Natural killer cell (primary cell): ENCODE data around the gene ZNF473. TPM values are rescaled to one million over a fixed set of nuclear protein-coding genes. Genes with fewer than 3 reads are reported as not detected.
"Not testable (repeated sequence)": the region's sequence is repeated elsewhere in the genome, so short reads cannot be mapped to it uniquely, and the experiment has no call there.

Experiments used
- ATAC-seq, 3 donors: fragments of 150-1000 bp in 2 of 3; fragments of 200-7000 bp in 1 of 3; cut with Tn5 transposase; 1 replicate in 1 of 3; 2 replicates in 2 of 3; pipeline ENCODE4 v1.10.0; 2021; ENCODE audit warnings: mild to moderate bottlenecking in 2 of 3, moderate library complexity in 2 of 3
- DNase-seq, 2 donors: peaks; one replicate each; pipeline versions ENCODE4 v3.0.0 to v3.0.0-alpha.2; 2013 to 2021; ENCODE audit warnings: mixed read lengths in 1 of 2
- H3K27ac ChIP-seq: one replicate; pipeline ENCODE4 v1.5.1; 2013; ENCODE audit warnings: mild to moderate bottlenecking, low read length
- H3K27me3 ChIP-seq: one replicate; pipeline ENCODE4 v1.6.1; 2013; ENCODE audit warnings: low read length; ENCODE audit not compliant: control insufficient read depth, insufficient read depth
- H3K36me3 ChIP-seq: one replicate; pipeline ENCODE4 v1.6.1; 2013; ENCODE audit warnings: low read length; ENCODE audit not compliant: control insufficient read depth, insufficient read depth
- H3K4me1 ChIP-seq: one replicate; pipeline ENCODE4 v1.6.1; 2013; ENCODE audit warnings: low read length; ENCODE audit not compliant: control insufficient read depth, insufficient read depth
- H3K4me3 ChIP-seq: one replicate; pipeline ENCODE4 v1.5.1; 2013; ENCODE audit warnings: low read length
- H3K9me3 ChIP-seq: one replicate; pipeline ENCODE4 v1.6.1; 2013; ENCODE audit warnings: low read length; ENCODE audit not compliant: control insufficient read depth, insufficient read depth
- H3K27ac Mint-ChIP-seq, 2 donors: one replicate each; pipeline ENCODE4 v1.8.0; 2022; ENCODE audit warnings: mild to moderate bottlenecking in 2 of 2, mixed read lengths in 2 of 2, moderate library complexity in 1 of 2
- H3K27me3 Mint-ChIP-seq, 2 donors: one replicate each; pipeline ENCODE4 v1.8.0; 2022; ENCODE audit warnings: low read depth in 2 of 2, mixed read lengths in 2 of 2
- H3K36me3 Mint-ChIP-seq: one replicate; pipeline ENCODE4 v1.8.0; 2022; ENCODE audit warnings: mixed read lengths
- H3K4me1 Mint-ChIP-seq, 2 donors: one replicate each; pipeline ENCODE4 v1.8.0; 2022; ENCODE audit warnings: mixed read lengths in 2 of 2
- H3K4me3 Mint-ChIP-seq: one replicate; pipeline ENCODE4 v1.8.0; 2022; ENCODE audit warnings: mild to moderate bottlenecking, moderate library complexity, mixed read lengths
- H3K9me3 Mint-ChIP-seq, 2 donors: one replicate each; pipeline ENCODE4 v1.8.0; 2022; ENCODE audit warnings: mixed read lengths in 2 of 2
- CTCF ChIP-seq: fragments of 200-600 bp; IDR thresholded peaks from one replicate; pipeline ENCODE4 v1.8.0; 2022; ENCODE audit warnings: antibody characterized with exemption
- WGBS: methylation state at CpG from one replicate; pipeline ENCODE4 v1.1.7; 2013; ENCODE audit warnings: missing lambda C conversion rate; ENCODE audit not compliant: insufficient coverage; 5-methylcytosine and 5-hydroxymethylcytosine counted together
- intact Hi-C: fragments of 100-400 bp; cut with micrococcal nuclease; formaldehyde crosslinking; loops from one replicate; pipeline ENCODE4 v1.14.2; 2022
- total RNA-seq, 4 donors: library from RNA; stranded (reverse); fragments of 120-200 nt in 1 of 4; gene quantifications; one replicate each; pipeline versions ENCODE4 v1.2.3 to v1.2.4, GENCODE V29; 2013 to 2022

ZNF473 gene
- total RNA-seq, 3 donors from 2014 or later (not counting 1 experiment from before 2014, with no cell fraction given): 7.9 to 16.2 (median 12.9) TPM

DNA sequence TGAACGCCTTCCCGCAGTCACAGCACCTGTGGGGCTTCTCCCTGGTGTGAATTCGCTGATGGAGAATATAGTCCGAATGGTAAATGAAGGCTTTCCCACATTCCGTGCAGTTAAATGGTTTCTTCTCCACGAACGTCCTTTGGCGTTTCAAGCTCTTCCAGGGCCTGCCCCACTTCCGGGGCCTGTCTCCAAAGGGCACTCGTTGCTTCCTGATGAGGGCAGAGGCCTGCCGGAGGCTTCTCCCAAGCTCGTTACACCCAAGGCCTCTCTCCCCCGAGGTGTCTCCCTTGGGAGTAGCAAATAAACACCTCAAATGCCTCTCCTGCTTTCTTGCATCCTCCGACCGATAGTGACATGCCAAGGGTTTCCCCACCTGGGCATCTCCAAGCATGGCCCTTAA, 34.3 kb downstream of the ZNF473 start:
- H3K36me3 Mint-ChIP-seq: no peaks in the 10 kb centered on the region
- no peak overlapping the region for H3K27ac Mint-ChIP-seq
- no peak overlapping the region for H3K4me3 ChIP-seq
- no peak for ATAC-seq
- peaks cover 24% of the 10 kb centered on the region for H3K9me3 ChIP-seq
- intact Hi-C loops: no loop called here
- H3K27me3 Mint-ChIP-seq: peaks cover 0 to 3% of the 10 kb centered on the region in 2 donors
- no peak for DNase-seq
- TF ChIP-seq CTCF: no peak
- no peaks in the 10 kb centered on the region for H3K4me1 Mint-ChIP-seq
- no peaks in the 10 kb centered on the region for H3K4me1 ChIP-seq
- no peak overlapping the region for H3K27ac ChIP-seq
- H3K36me3 ChIP-seq: no peaks in the 10 kb centered on the region
- H3K9me3 Mint-ChIP-seq: no peaks in the 10 kb centered on the region
- WGBS: 90% methylated on average over 15 of the region's 15 CpGs
- no peaks in the 10 kb centered on the region for H3K27me3 ChIP-seq
- H3K4me3 Mint-ChIP-seq: no peak overlapping the region

DNA sequence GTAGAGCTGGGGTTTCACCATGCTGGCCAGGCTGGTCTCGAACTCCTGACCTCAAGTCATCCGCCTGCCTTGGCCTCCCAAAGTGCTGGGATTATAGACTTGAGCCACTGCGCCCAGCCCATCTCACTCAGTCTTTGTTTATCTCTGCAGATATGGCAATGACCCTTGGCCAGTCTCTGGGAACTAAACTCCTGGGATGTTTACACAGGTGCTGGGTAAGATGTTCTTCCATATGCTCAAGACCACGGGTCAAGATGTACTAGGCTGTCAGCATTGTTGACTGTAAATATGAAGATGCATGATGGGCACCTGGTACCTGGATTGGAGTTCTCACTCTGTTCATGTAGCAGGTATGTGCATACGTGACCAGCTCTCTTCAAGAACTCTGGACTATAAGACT, 35.8 kb downstream of the ZNF473 start:
- peaks cover 24% of the 10 kb centered on the region for H3K9me3 ChIP-seq
- no peaks in the 10 kb centered on the region for H3K9me3 Mint-ChIP-seq
- H3K27me3 Mint-ChIP-seq: peaks cover 0 to 7% of the 10 kb centered on the region in 2 donors
- H3K4me1 Mint-ChIP-seq: no peaks in the 10 kb centered on the region
- no peak overlapping the region for H3K27ac ChIP-seq
- H3K4me3 ChIP-seq: no peak overlapping the region
- H3K4me3 Mint-ChIP-seq: no peak overlapping the region
- H3K27ac Mint-ChIP-seq: no peak overlapping the region
- intact Hi-C loops: no loop called here
- ATAC-seq (no peak), DNase-seq (no peak)
- TF ChIP-seq CTCF: no peak
- no peaks in the 10 kb centered on the region for H3K4me1 ChIP-seq
- no peaks in the 10 kb centered on the region for H3K36me3 ChIP-seq
- no peaks in the 10 kb centered on the region for H3K27me3 ChIP-seq
- WGBS: 84% methylated on average over 5 of the region's 5 CpGs
- no peaks in the 10 kb centered on the region for H3K36me3 Mint-ChIP-seq

- Histone ChIP-seq H3K4me3 (no peak overlapping the region), H3K4me1 (no peaks in the 10 kb centered on the region), H3K27ac (no peak overlapping the region), H3K9me3 (no peaks in the 10 kb centered on the region), H3K36me3 (no peaks in the 10 kb centered on the region), H3K27me3 (no peaks in the 10 kb centered on the region)
- intact Hi-C loops: no loop called here
- H3K4me3 Mint-ChIP-seq: no peak overlapping the region
- H3K4me1 Mint-ChIP-seq: no peaks in the 10 kb centered on the region
- H3K36me3 Mint-ChIP-seq: no peaks in the 10 kb centered on the region
- H3K27me3 Mint-ChIP-seq: peaks cover 0 to 8% of the 10 kb centered on the region in 2 donors
- TF ChIP-seq CTCF: no peak
- WGBS: 88% methylated on average over 10 of the region's 10 CpGs
- ATAC-seq: no peak
- no peaks in the 10 kb centered on the region for H3K9me3 Mint-ChIP-seq
- no peak for DNase-seq
- H3K27ac Mint-ChIP-seq: no peak overlapping the region
Observed at GRCh38 chr19:50065938-50066337, 40.1 kb downstream of the ZNF473 start.

GRCh38 chr19:50067575-50067974, 41.8 kb downstream of the ZNF473 start:
- no peaks in the 10 kb centered on the region for H3K9me3 ChIP-seq
- Mint-ChIP-seq H3K27me3 (peaks cover 0 to 8% of the 10 kb centered on the region in 2 donors), H3K27ac (no peak overlapping the region), H3K36me3 (no peaks in the 10 kb centered on the region), H3K4me1 (no peaks in the 10 kb centered on the region), H3K9me3 (no peaks in the 10 kb centered on the region), H3K4me3 (no peak overlapping the region)
- WGBS: 70% methylated on average over 6 of the region's 6 CpGs
- ATAC-seq (no peak), DNase-seq (no peak)
- H3K4me1 ChIP-seq: no peaks in the 10 kb centered on the region
- no peaks in the 10 kb centered on the region for H3K27me3 ChIP-seq
- intact Hi-C loops: no loop called here
- no peak overlapping the region for H3K27ac ChIP-seq
- no peak overlapping the region for H3K4me3 ChIP-seq
- no peaks in the 10 kb centered on the region for H3K36me3 ChIP-seq
- no peak for TF ChIP-seq CTCF

DNA sequence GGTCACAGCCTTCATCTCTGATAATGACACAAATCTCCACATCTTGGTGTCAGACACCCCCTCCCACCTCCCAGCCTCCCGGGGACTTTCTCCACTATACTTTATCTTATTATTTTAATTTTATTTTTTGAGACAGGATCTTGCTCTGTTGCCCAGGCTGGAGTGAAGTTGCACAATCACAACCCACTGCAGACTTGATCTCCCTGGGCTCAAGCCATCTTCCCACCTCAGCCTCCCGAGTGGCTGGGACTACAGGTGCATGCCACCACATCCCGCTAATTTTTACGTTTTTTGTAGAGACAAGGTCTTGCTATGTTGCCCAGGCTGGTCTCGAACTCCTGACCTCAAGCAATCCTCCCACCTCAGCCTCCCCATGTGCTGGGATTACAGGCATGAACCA, 42.6 kb downstream of the ZNF473 start:
- H3K27ac Mint-ChIP-seq, H3K9me3 ChIP-seq, H3K27me3 Mint-ChIP-seq, H3K27ac ChIP-seq, H3K36me3 ChIP-seq, H3K4me3 Mint-ChIP-seq, H3K4me3 ChIP-seq, H3K9me3 Mint-ChIP-seq, H3K27me3 ChIP-seq, DNase-seq, H3K4me1 ChIP-seq, ATAC-seq, H3K4me1 Mint-ChIP-seq, intact Hi-C loops, H3K36me3 Mint-ChIP-seq: not testable (repeated sequence)
- WGBS: 84% methylated on average over 5 of the region's 5 CpGs

- H3K9me3 Mint-ChIP-seq, H3K4me3 Mint-ChIP-seq, intact Hi-C loops, H3K27ac ChIP-seq, H3K27me3 ChIP-seq, H3K9me3 ChIP-seq, H3K36me3 Mint-ChIP-seq, DNase-seq, H3K4me1 ChIP-seq, H3K27me3 Mint-ChIP-seq, ATAC-seq, H3K36me3 ChIP-seq, H3K27ac Mint-ChIP-seq, H3K4me3 ChIP-seq, H3K4me1 Mint-ChIP-seq: not testable (repeated sequence)
- WGBS: 78% methylated on average over 1 of the region's 8 CpGs
Observed at GRCh38 chr19:50075076-50075475, 49.3 kb downstream of the ZNF473 start.
